CD4-positive, CD25-positive, alpha-beta regulatory T cell (primary cell): ENCODE results near the gene RASGRP4. TPM values are rescaled to one million over a fixed set of nuclear protein-coding genes. Genes with fewer than 3 reads are reported as not detected.
"Not testable (repeated sequence)": the region's sequence is repeated elsewhere in the genome, so short reads cannot be mapped to it uniquely, and the experiment has no call there.

ENCODE experiments used
- ATAC-seq, 2 donors: fragments of 150-1000 bp; cut with Tn5 transposase; one replicate each; pipeline ENCODE4 v1.10.0; 2021; ENCODE audit warnings: low read depth in 2 of 2, moderate number of reproducible peaks in 2 of 2, moderate library complexity in 1 of 2
- DNase-seq, 3 donors: peaks; one replicate each; pipeline versions ENCODE4 v3.0.0 to v3.0.0-alpha.2; 2012 to 2022; ENCODE audit warnings: mixed read lengths in 1 of 3
- H3K27ac ChIP-seq: one replicate; pipeline ENCODE4 v1.7.0; 2013; ENCODE audit warnings: mild to moderate bottlenecking, low read length; ENCODE audit not compliant: insufficient read depth, poor library complexity, severe bottlenecking
- H3K27me3 ChIP-seq: one replicate; pipeline ENCODE4 v1.7.0; 2013; ENCODE audit warnings: low read length; ENCODE audit not compliant: control insufficient read depth, insufficient read depth
- H3K36me3 ChIP-seq: one replicate; pipeline ENCODE4 v1.7.0; 2013; ENCODE audit warnings: mild to moderate bottlenecking, low read length, moderate library complexity; ENCODE audit not compliant: control insufficient read depth, insufficient read depth
- H3K4me1 ChIP-seq: 2 replicates; pipeline ENCODE4 v1.7.0; 2013; ENCODE audit warnings: mild to moderate bottlenecking, low read length; ENCODE audit not compliant: insufficient read depth, control insufficient read depth, poor library complexity, severe bottlenecking
- H3K4me3 ChIP-seq: one replicate; pipeline ENCODE4 v1.7.0; 2013; ENCODE audit warnings: low read depth, mild to moderate bottlenecking, low read length, moderate library complexity
- H3K9me3 ChIP-seq, 2 experiments: 1 replicate in 1 of 2; 2 replicates in 1 of 2; pipeline ENCODE4 v1.7.0; 2013; ENCODE audit warnings: low read length in 2 of 2, mild to moderate bottlenecking in 1 of 2, moderate library complexity in 1 of 2; ENCODE audit not compliant: control insufficient read depth in 2 of 2
- H3K27ac Mint-ChIP-seq, 3 donors: one replicate each; pipeline ENCODE4 v1.8.0; 2020 to 2022; ENCODE audit warnings: mild to moderate bottlenecking in 3 of 3, mixed read lengths in 3 of 3, moderate library complexity in 2 of 3
- H3K27me3 Mint-ChIP-seq: one replicate; pipeline ENCODE4 v1.8.0; 2022; ENCODE audit warnings: mild to moderate bottlenecking, mixed read lengths
- H3K36me3 Mint-ChIP-seq: one replicate; pipeline ENCODE4 v1.8.0; 2020; ENCODE audit warnings: mixed read lengths
- H3K4me1 Mint-ChIP-seq, 4 donors: one replicate each; pipeline ENCODE4 v1.8.0; 2020 to 2022; ENCODE audit warnings: mixed read lengths in 4 of 4, mild to moderate bottlenecking in 1 of 4
- H3K4me3 Mint-ChIP-seq, 4 donors: one replicate each; pipeline ENCODE4 v1.8.0; 2020 to 2022; ENCODE audit warnings: mild to moderate bottlenecking in 4 of 4, mixed read lengths in 4 of 4, moderate library complexity in 3 of 4
- H3K9me3 Mint-ChIP-seq, 7 donors: one replicate each; pipeline ENCODE4 v1.8.0; 2020 to 2022; ENCODE audit warnings: mixed read lengths in 7 of 7, mild to moderate bottlenecking in 3 of 7, moderate library complexity in 2 of 7
- polyA plus RNA-seq, 4 donors: library from polyadenylated mRNA; unstranded; fragments of 300-500 nt; fragmentation: Illumina TruSeq; gene quantifications; one replicate each; pipeline ENCODE4 v1.2.3, GENCODE V29; 2021
- total RNA-seq: library from RNA; stranded (reverse); gene quantifications from one replicate; pipeline ENCODE4 v1.2.3, GENCODE V29; 2022

RASGRP4 gene
- total and polyA plus RNA-seq, 5 donors from 2014 or later, result 1.6 to 10.9 (median 6.7) TPM

DNA sequence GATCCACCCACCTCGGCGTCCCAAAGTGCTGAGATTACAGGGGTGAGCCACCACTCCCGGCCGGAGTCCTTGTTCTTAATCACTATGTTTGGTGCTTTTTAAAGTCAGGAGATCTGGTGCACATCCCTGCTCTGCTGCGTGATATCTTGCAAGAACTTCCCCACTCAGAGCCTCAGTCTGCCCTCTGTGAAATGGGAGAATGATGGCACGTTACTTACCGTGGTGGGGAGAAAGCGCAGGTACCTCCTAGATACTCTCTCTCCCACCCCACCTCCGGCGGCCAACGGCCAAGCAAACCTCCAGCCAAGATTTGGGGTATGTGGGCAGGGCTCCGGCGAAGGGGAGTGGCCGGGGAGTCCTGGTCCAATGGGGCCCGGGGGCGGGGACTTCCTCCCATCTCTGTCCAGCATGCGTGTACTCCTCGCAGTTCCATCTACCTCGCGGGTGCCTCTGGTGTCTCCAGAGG lies 7.3 kb upstream of the RASGRP4 start, which contains the start of gene RYR1:
Gene RYR1, plus strand, starts transcription at position 424 of the 466 bp plus-strand sequence. CDS start 139 bp downstream, outside the sequence.
- Histone ChIP-seq H3K36me3 (no peaks in the 10 kb centered on the region), H3K9me3 (no peaks in the 10 kb centered on the region), H3K27ac (no peak within 1 kb of the TSS), H3K4me3 (no peak within 1 kb of the TSS), H3K27me3 (no peaks in the 10 kb centered on the region), H3K4me1 (peaks cover 19% of the 10 kb centered on the region)
- H3K27ac Mint-ChIP-seq, result no peak within 1 kb of the TSS
- no peaks in the 10 kb centered on the region for H3K36me3 Mint-ChIP-seq
- H3K4me3 Mint-ChIP-seq, result peak within 1 kb of the TSS; percentile 62 to 79 (median 76)
- H3K4me1 Mint-ChIP-seq, result peaks cover 11 to 32% (median 19%) of the 10 kb centered on the region in 4 donors
- no peaks in the 10 kb centered on the region for H3K9me3 Mint-ChIP-seq
- H3K27me3 Mint-ChIP-seq, result no peaks in the 10 kb centered on the region
- DNase-seq, result peak; percentile 40 to 80 (median 53)
- ATAC-seq, result peak; percentile 86 to 89

DNA sequence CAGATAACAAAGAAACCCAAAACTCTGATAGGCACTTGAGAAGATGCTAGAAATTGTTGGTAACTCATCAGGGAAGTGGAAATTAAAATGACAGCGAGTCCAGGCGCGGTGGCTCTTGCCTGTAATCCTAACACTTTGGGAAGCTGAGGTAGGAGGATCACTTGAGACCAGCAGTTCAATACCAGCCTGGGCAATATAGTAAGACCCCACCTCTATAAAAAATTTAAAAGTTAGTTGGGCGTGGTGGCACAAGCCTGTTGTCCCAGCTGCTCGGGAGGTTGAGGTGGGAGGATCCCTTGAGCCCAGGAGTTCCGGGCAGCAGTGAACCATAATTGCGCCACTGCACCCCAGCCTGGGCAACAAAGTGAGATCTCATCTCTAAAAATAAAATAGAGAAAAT lies 4.9 kb upstream of the RASGRP4 start:
- H3K27ac Mint-ChIP-seq, result no peak overlapping the region
- H3K27me3 Mint-ChIP-seq, result no peaks in the 10 kb centered on the region
- DNase-seq (no peak), ATAC-seq (no peak)
- Histone ChIP-seq H3K9me3 (no peaks in the 10 kb centered on the region), H3K27ac (no peak overlapping the region), H3K36me3 (no peaks in the 10 kb centered on the region), H3K4me1 (peaks cover 31% of the 10 kb centered on the region), H3K27me3 (no peaks in the 10 kb centered on the region), H3K4me3 (no peak overlapping the region)
- peaks cover 17 to 51% (median 33%) of the 10 kb centered on the region in 4 donors for H3K4me1 Mint-ChIP-seq
- H3K36me3 Mint-ChIP-seq, result no peaks in the 10 kb centered on the region
- H3K9me3 Mint-ChIP-seq, result peaks cover 0 to 1% (median 0%) of the 10 kb centered on the region in 7 donors
- H3K4me3 Mint-ChIP-seq, result no peak overlapping the region

DNA sequence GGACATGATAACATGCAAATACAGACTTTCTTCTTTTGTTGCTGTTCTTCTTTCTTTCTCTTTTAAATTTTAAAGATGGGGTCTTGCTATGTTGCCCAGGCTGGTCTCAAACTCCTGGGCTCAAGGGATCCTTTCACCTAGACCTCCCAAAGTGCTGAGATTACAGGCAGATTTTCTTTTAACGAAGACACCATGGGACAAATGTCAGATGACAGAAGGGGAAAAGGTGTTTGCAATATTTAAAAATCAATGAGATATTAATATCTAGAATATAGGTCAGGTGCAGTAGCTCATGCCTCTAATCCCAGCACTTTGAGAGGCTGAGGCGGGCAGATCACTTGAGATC lies 3.8 kb upstream of the RASGRP4 start:
- H3K4me1 ChIP-seq, result peaks cover 39% of the 10 kb centered on the region
- DNase-seq, result no peak
- no peaks in the 10 kb centered on the region for H3K9me3 ChIP-seq
- peak overlapping the region; percentile 5 for H3K27ac ChIP-seq
- Mint-ChIP-seq H3K27me3 (no peaks in the 10 kb centered on the region), H3K4me1 (peaks cover 17 to 53% (median 34%) of the 10 kb centered on the region in 4 donors), H3K36me3 (no peaks in the 10 kb centered on the region), H3K9me3 (peaks cover 0 to 1% (median 0%) of the 10 kb centered on the region in 7 donors), H3K4me3 (peak overlapping the region in 1 of 4 donors; percentile 27), H3K27ac (peak overlapping the region; percentile 89 to 93 (median 90))
- H3K27me3 ChIP-seq, result no peaks in the 10 kb centered on the region
- peak overlapping the region; percentile 54 for H3K4me3 ChIP-seq
- ATAC-seq, result no peak
- H3K36me3 ChIP-seq, result no peaks in the 10 kb centered on the region

DNA sequence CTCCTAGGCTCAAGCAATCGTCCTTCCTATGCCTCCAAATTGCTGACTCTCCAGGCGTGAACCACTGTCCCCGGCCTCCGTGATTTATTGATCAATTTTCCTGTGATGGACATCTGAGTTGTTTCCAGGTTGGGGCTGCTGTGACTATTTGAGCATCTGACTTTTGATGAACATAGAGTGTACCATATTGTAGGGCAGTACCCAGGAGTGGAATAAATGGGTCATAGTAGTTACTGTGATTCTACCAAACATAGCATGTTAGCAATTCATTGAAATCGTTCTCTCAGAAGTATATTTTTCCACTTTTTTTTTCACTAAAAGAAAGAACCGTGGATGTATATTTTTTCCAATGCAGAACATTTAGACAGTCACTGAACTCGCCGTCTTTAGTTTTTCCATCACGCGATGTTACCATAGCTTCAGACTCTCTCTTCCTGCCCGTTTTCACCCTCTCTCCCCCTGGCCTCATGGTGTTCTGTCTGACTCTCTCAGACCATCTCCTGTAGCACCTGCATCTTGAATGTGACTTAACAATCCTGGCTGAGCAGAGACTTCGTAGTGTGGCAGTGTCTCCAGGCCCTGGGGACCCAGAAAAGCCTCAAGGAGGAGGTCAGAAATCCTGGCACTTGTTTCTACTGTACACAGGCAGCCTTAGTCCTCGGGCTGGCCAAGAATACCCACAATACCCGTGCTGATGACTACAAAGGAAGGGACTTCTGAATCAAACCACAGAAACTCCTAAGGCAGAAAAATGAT lies 3.2 kb upstream of the RASGRP4 start:
- no peaks in the 10 kb centered on the region for H3K9me3 ChIP-seq
- H3K27me3 ChIP-seq, result no peaks in the 10 kb centered on the region
- ATAC-seq, result peak in 1 of 2 donors; percentile 28
- H3K4me1 ChIP-seq, result peaks cover 39% of the 10 kb centered on the region
- H3K4me3 ChIP-seq, result peak overlapping the region; percentile 54
- peaks cover 0 to 1% (median 0%) of the 10 kb centered on the region in 7 donors for H3K9me3 Mint-ChIP-seq
- H3K27ac ChIP-seq, result peak overlapping the region; percentile 5
- no peaks in the 10 kb centered on the region for H3K36me3 ChIP-seq
- H3K36me3 Mint-ChIP-seq, result no peaks in the 10 kb centered on the region
- H3K27me3 Mint-ChIP-seq, result no peaks in the 10 kb centered on the region
- peak overlapping the region; percentile 89 to 93 (median 90) for H3K27ac Mint-ChIP-seq
- peak in 1 of 3 donors; percentile 72 for DNase-seq
- peak overlapping the region; percentile 27 to 62 (median 46) for H3K4me3 Mint-ChIP-seq
- peaks cover 17 to 49% (median 34%) of the 10 kb centered on the region in 4 donors for H3K4me1 Mint-ChIP-seq

DNA sequence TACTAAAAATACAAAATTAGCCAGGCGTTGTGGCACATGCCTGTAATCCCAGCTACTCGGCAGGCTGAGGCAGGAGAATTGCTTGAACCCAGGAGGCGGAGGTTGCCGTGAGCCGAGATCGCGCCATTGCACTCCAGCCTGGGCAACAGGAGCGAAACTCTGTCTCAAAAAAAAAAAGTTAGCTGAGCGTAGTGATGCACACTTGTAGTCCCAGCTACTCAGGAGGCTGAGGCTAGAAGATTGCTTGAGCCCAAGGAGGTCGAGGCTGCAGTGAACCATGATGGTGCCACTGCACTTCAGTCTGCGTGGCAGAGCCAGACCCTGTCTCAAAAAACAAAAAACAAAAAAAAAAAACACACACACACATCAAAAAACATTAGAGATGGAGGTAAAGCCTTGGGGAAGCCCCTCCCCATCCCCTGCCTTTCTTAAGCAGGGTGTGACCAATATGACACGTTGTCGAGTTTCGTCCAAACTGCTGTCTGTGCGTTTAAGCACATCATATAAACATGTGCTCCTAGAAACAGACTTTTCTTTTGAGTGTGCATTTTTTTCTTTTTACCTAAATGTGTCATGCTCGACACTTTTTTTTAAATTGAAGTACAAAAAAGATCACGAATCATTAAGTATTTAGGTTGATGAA lies 1.1 kb upstream of the RASGRP4 start:
- peak overlapping the region; percentile 77 for H3K27ac ChIP-seq
- not testable (repeated sequence) for H3K36me3 ChIP-seq, H3K9me3 Mint-ChIP-seq, H3K27me3 ChIP-seq, H3K36me3 Mint-ChIP-seq, H3K9me3 ChIP-seq, H3K27me3 Mint-ChIP-seq
- H3K4me1 ChIP-seq, result peaks cover 33% of the 10 kb centered on the region
- H3K4me3 ChIP-seq, result peak overlapping the region; percentile 46
- ATAC-seq, result peak; percentile 77 to 80
- Mint-ChIP-seq H3K4me3 (peak overlapping the region; percentile 76 to 95 (median 78)), H3K4me1 (peaks cover 13 to 39% (median 28%) of the 10 kb centered on the region in 4 donors), H3K27ac (peak overlapping the region in 2 of 3 donors; percentile 63 to 93)
- peak; percentile 48 to 96 (median 52) for DNase-seq

DNA sequence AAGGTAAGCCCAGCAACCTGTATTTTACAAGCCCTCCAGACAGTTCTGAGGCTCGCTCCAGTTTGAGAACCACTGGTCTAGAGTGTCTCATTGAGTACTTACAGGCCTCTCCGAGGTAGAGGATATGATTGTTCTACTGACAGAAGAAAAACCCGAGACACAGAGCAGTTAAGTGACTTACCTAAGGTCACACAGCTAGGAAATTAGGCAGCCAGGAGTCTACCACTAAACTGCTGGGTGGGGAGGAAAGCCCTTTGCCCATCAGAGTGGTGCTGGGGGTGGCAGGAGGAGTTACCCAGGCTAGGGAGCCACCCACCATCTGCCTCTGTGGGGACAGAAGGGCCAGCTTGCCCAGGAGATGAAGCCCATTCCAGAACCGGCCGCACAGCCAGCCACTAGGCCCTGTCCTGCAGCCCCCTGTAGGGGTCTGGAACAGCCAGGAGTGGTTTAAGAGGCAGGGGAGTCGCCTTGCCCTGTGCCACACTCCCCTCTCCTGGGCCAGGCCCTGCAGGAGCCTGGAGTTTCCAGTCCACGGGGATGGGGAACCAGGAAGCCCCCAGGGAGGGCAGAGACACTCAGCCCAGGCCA lies 703 bp downstream of the RASGRP4 start:
- DNase-seq (peak in 1 of 3 donors; percentile 35), ATAC-seq (no peak)
- Histone ChIP-seq H3K27ac (peak overlapping the region; percentile 77), H3K9me3 (no peaks in the 10 kb centered on the region), H3K4me3 (no peak overlapping the region), H3K36me3 (no peaks in the 10 kb centered on the region), H3K4me1 (peaks cover 33% of the 10 kb centered on the region), H3K27me3 (no peaks in the 10 kb centered on the region)
- Mint-ChIP-seq H3K4me1 (peaks cover 13 to 39% (median 28%) of the 10 kb centered on the region in 4 donors), H3K4me3 (peak overlapping the region; percentile 68 to 90 (median 80)), H3K9me3 (peaks cover 0 to 1% (median 0%) of the 10 kb centered on the region in 7 donors), H3K27me3 (no peaks in the 10 kb centered on the region), H3K36me3 (no peaks in the 10 kb centered on the region), H3K27ac (peak overlapping the region; percentile 43 to 85 (median 82))

DNA sequence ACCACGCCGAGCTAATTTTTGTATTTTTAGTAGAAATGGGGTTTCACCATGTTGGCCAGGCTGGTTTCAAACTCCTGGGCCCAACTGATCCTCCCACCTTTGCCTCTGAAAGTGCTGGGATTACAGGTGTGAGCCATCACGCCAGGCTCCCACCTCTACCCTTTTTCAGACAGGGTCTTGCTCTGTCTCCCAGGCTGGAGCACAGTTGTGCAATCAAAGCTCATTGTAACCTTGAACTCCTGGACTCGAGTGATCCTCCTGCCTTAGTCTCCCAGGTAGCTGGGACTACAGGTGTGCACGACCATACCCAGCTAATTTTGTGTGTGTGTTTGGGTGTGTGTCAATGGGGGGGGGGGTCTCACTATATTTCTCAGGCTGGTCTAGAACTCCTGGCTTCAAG lies 1.7 kb downstream of the RASGRP4 start:
- no peak for DNase-seq
- H3K4me3 ChIP-seq, result no peak overlapping the region
- no peaks in the 10 kb centered on the region for H3K9me3 ChIP-seq
- peaks cover 27% of the 10 kb centered on the region for H3K4me1 ChIP-seq
- no peak overlapping the region for H3K27ac Mint-ChIP-seq
- no peak for ATAC-seq
- H3K27me3 Mint-ChIP-seq, result no peaks in the 10 kb centered on the region
- no peak overlapping the region for H3K27ac ChIP-seq
- no peaks in the 10 kb centered on the region for H3K36me3 ChIP-seq
- H3K27me3 ChIP-seq, result no peaks in the 10 kb centered on the region
- H3K36me3 Mint-ChIP-seq, result no peaks in the 10 kb centered on the region
- peaks cover 0 to 1% (median 0%) of the 10 kb centered on the region in 7 donors for H3K9me3 Mint-ChIP-seq
- peak overlapping the region in 1 of 4 donors; percentile 90 for H3K4me3 Mint-ChIP-seq
- H3K4me1 Mint-ChIP-seq, result peaks cover 10 to 35% (median 23%) of the 10 kb centered on the region in 4 donors
